Lung (tissue), 12 donors: ENCODE measurements around the gene BORCS5. TPM values are rescaled to one million over a fixed set of nuclear protein-coding genes. Genes with fewer than 3 reads are reported as not detected.
A peak's percentile ranks its signal among the peaks of the same experiment; 100 is the strongest.

Source experiments
- ATAC-seq: fragments of 200-7000 bp; cut with Tn5 transposase; one replicate; pipeline ENCODE4 v1.9.1; 2020; ENCODE audit warnings: moderate number of reproducible peaks; ENCODE audit not compliant: insufficient read depth, low FRiP score
- DNase-seq, 3 donors: peaks; one replicate each; pipeline ENCODE4 v3.0.0-alpha.2; 2013 to 2017
- H3K27ac ChIP-seq, 2 donors: one replicate each; pipeline ENCODE4 v1.5.1; 2013; ENCODE audit warnings: mild to moderate bottlenecking in 2 of 2, moderate library complexity in 2 of 2, control low read depth in 1 of 2, inconsistent platforms in 1 of 2, low read depth in 1 of 2, low read length in 1 of 2
- H3K27me3 ChIP-seq, 3 donors: one replicate each; pipeline ENCODE4 v1.5.1; 2013; ENCODE audit warnings: low read length in 2 of 3; ENCODE audit not compliant: control insufficient read depth in 3 of 3, insufficient read depth in 3 of 3
- H3K36me3 ChIP-seq, 4 donors: one replicate each; pipeline ENCODE4 v1.5.1; 2013; ENCODE audit warnings: low read length in 4 of 4, mild to moderate bottlenecking in 1 of 4, moderate library complexity in 1 of 4; ENCODE audit not compliant: control insufficient read depth in 4 of 4, insufficient read depth in 4 of 4
- H3K4me1 ChIP-seq, 5 donors: one replicate each; pipeline ENCODE4 v1.5.1; 2013; ENCODE audit warnings: low read length in 5 of 5, mild to moderate bottlenecking in 2 of 5, moderate library complexity in 1 of 5; ENCODE audit not compliant: control insufficient read depth in 5 of 5, insufficient read depth in 5 of 5
- H3K4me3 ChIP-seq: one replicate; pipeline ENCODE4 v1.5.1; 2013; ENCODE audit warnings: mild to moderate bottlenecking, control low read depth, moderate library complexity
- H3K9ac ChIP-seq, 2 donors: one replicate each; pipeline ENCODE4 v1.5.1; 2013; ENCODE audit warnings: low read length in 2 of 2, control low read depth in 1 of 2; ENCODE audit not compliant: insufficient read depth in 1 of 2
- H3K9me3 ChIP-seq, 4 donors: one replicate each; pipeline ENCODE4 v1.5.1; 2013; ENCODE audit warnings: low read length in 3 of 4, mild to moderate bottlenecking in 1 of 4, moderate library complexity in 1 of 4; ENCODE audit not compliant: control insufficient read depth in 4 of 4, insufficient read depth in 3 of 4
- CTCF ChIP-seq: IDR thresholded peaks from 2 replicates; pipeline ENCODE4 v1.5.1; 2012; ENCODE audit warnings: mild to moderate bottlenecking; ENCODE audit errors: control extremely low read depth, extremely low read depth
- WGBS, 2 donors: extraction: QIAGEN DNeasy Blood & Tissue Kit; methylation state at CpG; one replicate each; pipeline ENCODE4 v1.1.7; 2013; 5-methylcytosine and 5-hydroxymethylcytosine counted together
- polyA plus RNA-seq, 2 donors: library from polyadenylated mRNA; stranded (reverse); fragments of 200-250 nt; gene quantifications; one replicate each; pipeline ENCODE4 v1.2.1, GENCODE V29; 2013
- total RNA-seq, 2 donors: library from RNA; depleted of rRNA in 1 of 2; stranded (reverse); fragments of >200 nt in 1 of 2; gene quantifications; one replicate each; pipeline ENCODE4 v1.2.1, GENCODE V29; 2014 to 2021
- donor health status: control.
- donor health status: control.
- donor health status: Bipolar disorder and iron deficiency.
- donor health status: healthy.
- donor health status: DM: yes; HTN: yes; CAD: no.

The BORCS5 gene
- total and polyA plus RNA-seq, 4 donors, result 4.7 to 26.8 (median 10.3) TPM

DNA sequence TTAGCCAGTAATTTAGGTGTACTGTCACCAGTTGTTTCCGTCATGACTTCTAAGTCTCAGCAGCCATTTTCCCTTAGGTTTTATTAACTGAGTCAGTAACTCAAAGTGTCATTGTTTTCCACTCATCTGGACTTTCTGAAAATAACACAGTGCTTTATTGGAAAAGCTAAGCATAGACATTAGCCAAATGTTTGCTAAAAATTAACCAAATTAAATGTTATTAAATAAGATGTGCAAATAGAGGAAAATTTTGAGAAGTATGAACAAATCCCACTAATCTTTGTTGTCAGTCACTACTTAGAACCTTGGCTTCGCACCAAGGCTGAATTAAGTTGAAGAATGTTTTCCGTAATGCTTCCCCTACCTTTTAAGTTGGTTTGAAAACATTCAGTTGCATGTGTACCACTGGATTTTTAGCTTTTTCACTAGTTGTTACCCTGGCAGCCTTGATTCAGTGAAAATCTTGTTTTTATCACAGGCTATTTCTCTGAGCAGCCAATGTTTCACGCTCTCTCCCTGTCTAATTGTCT is 43.0 kb downstream of the BORCS5 start:
- Histone ChIP-seq H3K4me3 (no peak overlapping the region), H3K9ac (no peak overlapping the region), H3K27ac (peak overlapping the region in 1 of 2 donors; percentile 67), H3K36me3 (no peaks in the 10 kb centered on the region), H3K4me1 (peaks cover 2 to 35% (median 13%) of the 10 kb centered on the region in 5 donors), H3K9me3 (no peaks in the 10 kb centered on the region), H3K27me3 (no peaks in the 10 kb centered on the region)
- WGBS, 2 donors, result 75 to 95% methylated on average over 4 of the region's 4 CpGs
- ATAC-seq (no peak), DNase-seq (peak in 1 of 3 donors; percentile 55)
- no peak for TF ChIP-seq CTCF

- 98% methylated on average over 3 of the region's 3 CpGs for WGBS, 2 donors
- Histone ChIP-seq H3K4me1 (peaks cover 2 to 39% (median 13%) of the 10 kb centered on the region in 5 donors), H3K27me3 (no peaks in the 10 kb centered on the region), H3K9me3 (no peaks in the 10 kb centered on the region), H3K27ac (no peak overlapping the region), H3K4me3 (no peak overlapping the region), H3K9ac (no peak overlapping the region), H3K36me3 (no peaks in the 10 kb centered on the region)
- ATAC-seq, result no peak
- TF ChIP-seq CTCF, result no peak
- DNase-seq, result no peak
Observed at GRCh38 chr12:12400793-12401192, 43.9 kb downstream of the BORCS5 start.

GRCh38 chr12:12403264-12404248 is 46.7 kb downstream of the BORCS5 start:
- H3K4me1 ChIP-seq, result peaks cover 2 to 25% (median 6%) of the 10 kb centered on the region in 5 donors
- no peak overlapping the region for H3K4me3 ChIP-seq
- H3K9ac ChIP-seq, result no peak overlapping the region
- peak overlapping the region in 1 of 2 donors; percentile 47 for H3K27ac ChIP-seq
- no peaks in the 10 kb centered on the region for H3K36me3 ChIP-seq
- WGBS, 2 donors, result 34 to 45% methylated on average over 9 of the region's 9 CpGs
- H3K9me3 ChIP-seq, result no peaks in the 10 kb centered on the region
- ATAC-seq (no peak), DNase-seq (no peak)
- H3K27me3 ChIP-seq, result no peaks in the 10 kb centered on the region
- TF ChIP-seq CTCF, result no peak
